T-helper 9 cell (primary cell): Measurements from ENCODE around the gene KRTAP19-8.

Experiments
- DNase-seq: peaks from one replicate; pipeline ENCODE4 v3.0.0-alpha.2; 2020

The KRTAP19-8 gene

DNA sequence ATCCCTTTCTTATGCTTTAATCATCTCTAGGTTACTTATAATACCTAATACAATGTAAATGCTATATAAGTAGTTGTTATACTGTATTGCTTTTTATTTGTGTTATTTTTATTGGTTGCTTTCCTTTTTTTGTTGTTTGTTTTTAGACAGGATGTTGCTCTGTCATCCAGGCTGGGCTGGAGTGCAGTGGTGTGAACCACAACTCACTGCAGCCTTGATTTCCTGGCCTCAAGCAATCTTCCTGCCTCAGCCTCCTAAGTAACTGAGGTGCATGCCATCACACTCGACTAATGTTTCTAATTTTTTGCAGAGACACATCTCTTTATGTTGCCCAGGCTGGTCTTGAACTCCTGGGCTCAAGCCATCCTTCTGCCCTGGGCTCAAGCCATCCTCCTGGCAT, 26.9 kb downstream of the KRTAP19-8 start:
- DNase-seq, result no peak

DNA sequence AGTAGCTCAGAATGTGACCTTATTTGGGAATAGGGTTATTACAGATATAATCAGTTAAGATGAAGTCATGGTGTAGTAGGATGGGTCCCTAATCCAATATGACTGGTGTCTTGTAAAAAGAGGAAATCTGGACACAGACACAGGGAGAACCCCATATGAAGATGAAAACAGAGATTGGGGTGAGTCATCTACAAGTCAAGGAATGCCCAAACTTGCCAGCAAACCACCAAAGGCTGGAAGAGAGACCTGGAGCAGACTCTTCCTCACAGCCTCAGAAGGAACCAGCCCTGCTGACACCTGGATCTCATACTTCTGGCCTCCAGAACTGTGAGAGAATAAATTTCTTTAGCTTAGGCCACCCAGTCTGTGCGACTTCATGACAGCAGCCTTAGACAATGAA, 29.9 kb downstream of the KRTAP19-8 start:
- no peak for DNase-seq

DNA sequence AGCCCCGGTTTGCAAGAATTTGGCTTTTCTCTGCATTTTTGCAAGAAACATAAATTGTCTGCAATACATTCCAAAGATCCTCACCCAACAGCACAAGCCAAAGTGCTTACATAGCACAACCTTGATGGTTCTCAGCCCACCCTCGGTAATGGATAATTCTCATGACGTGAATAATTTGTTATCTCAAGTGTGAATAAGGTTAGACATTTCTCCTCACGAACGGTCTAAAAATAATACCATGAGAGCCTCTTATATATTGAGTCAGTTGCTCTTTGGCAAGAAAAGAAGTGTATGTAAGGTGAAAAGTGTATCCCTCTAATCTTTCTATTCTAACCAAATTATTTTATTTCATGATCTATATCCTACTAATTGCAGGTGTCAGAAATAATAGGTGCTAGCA, 33.3 kb downstream of the KRTAP19-8 start:
- DNase-seq, result no peak

DNA sequence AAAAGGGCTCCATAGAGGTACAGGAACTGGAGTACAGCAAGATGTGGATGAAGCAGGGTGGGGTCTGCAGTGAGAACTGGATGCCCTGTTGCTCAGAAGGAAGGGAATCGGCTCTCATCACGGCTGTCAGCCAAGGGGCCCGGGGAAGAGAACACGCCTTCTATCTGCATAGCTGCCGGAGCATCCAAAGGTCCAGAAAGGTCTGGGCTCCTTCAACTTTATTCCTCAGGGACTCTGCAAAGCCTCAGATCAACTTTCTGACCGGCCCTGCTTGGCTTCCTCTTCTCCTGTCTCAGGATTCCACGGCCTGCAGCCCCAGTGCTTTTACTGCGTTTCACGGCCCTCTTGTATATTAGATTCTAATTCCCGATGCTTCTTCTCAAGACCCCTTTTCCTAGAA, 34.8 kb downstream of the KRTAP19-8 start:
- DNase-seq, result no peak

DNA sequence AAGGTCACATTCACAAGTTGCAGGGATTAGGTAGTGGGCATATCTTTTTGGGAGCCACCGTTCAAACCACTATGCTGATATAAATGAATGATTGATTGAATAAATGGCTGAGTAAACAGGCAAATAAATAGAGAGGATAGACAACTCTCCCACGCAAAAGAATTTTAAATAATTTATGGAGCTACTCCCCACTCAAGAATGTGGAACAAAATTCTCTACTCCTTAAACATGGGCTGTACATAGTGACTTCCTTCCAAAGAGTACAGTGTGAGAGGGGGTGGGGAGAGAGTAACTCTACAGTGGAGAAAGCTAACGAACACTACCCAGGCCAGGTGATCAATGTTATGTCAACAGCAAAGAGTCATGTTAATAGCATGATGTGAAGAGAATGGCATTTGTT, 40.7 kb downstream of the KRTAP19-8 start:
- no peak for DNase-seq

DNA sequence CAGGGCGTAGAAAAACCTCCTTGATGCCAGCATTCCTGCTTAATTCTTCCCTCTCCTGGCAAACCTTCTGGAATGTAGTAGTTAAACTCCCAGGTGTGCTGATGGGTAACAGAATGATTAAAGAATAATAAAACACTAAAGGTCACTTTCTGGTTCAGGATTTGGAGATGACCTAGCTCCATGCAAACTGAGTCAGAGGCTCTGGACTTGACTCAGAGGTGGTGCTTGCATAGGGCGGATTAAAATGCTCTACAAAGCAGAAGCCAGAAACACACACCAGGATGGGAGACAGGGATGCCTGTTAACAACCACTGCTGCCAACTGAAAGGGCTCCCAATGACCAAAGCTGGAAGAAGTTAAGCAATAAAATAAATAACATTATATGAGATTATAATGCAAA, 41.5 kb downstream of the KRTAP19-8 start:
- DNase-seq, result no peak

DNA sequence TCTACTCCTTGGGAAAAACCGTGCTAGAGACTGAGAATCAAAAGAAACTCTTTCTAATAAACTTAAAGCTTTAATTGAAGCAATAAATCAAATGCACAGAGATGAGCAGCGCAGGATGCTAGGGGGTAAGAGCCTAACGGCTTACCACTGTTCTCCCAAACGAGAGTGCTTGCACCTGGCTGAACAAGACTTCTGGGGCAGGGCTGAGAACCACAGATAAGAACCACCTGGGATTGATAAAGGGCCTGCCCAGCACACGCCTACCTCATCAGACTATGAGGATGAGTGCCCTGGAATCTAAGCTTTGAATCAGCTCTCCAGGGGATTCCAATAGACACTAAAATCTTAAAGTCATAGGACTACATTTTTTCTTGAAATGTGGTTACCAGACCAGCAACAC, 43.3 kb downstream of the KRTAP19-8 start:
- no peak for DNase-seq

DNA sequence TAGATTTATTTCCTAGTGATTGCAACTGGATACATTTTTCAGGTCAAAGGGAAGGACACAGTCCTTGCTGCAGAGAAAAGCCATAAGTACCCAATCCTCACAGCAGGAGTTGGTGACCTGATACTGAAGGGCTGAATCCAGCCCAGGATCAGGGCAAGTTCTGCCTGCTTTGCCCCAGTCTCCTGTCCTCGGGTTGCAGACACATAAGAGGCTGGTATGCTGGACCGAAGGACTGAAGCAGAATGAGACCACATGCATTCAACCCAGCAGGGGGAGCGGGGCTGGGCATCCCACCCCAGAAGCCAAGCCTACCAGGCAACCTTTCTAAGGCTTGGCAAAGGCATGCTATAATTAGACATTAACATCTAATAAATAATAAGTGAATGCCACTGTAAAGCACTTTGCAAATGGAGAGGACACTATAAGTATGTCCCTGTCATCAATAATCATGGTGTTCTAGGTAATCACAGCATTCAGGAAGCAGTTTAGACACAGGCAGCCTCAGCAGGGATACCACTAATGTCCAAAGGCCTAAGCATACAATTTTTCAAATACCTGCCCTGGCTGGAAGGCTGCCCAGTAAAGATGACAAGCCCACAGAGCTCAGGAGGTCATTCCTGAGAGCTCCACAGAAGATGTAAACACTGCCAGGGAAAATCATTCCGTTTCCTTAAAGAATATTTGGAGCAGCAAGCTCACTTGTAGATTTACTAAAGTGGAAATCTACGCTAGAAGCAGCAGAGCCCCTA, 47.6 kb downstream of the KRTAP19-8 start:
- DNase-seq, result no peak

DNA sequence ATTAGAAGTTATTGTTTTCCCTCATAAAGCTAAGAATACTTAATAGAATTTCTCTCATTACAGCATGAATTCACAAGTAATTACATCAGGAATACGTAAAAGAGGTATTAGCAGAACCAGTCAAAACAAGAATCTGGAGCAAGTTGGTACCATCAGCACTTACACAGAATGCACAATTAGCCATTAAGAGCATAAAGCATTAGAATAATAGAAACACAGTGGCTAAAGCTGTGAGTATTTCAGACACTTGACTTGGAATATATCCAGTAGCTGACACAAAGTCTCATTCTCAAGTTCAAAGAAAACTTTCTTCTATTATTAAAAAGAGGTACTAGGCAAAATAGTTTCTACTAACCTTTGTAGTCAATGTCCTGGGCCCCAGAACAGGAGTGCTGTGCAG, 49.6 kb downstream of the KRTAP19-8 start:
- DNase-seq, result no peak
